ENCODE measurements around the gene SLC35B2.

GRCh38 chr6:44225579-44226325, 31.6 kb downstream of the SLC35B2 start:
- TF ChIP-seq POLR2A (IDR thresholded peaks at IDR 0.05) (no peak), CTCF (IDR thresholded peaks at IDR 0.05) (no peak)

All from body of pancreas (tissue), 4 donors.